ENCODE results near the gene AGT.
"Not testable (repeated sequence)": the region's sequence is repeated elsewhere in the genome, so short reads cannot be mapped to it uniquely, and the experiment has no call there.

Gene AGT

GRCh38 chr1:230743899-230744298 lies 30.0 kb upstream of the AGT start:
- DNase-seq, result no peak

GRCh38 chr1:230739564-230740290 lies 25.8 kb upstream of the AGT start:
- DNase-seq, result no peak

- no peak for DNase-seq
These were observed 23.8 kb upstream of the AGT start for GRCh38 chr1:230737622-230738262.

GRCh38 chr1:230735447-230735846 lies 21.5 kb upstream of the AGT start:
- no peak for DNase-seq

- no peak for DNase-seq
These were observed 17.1 kb upstream of the AGT start for GRCh38 chr1:230730977-230731376.

- no peak for DNase-seq
These were observed 14.9 kb upstream of the AGT start for GRCh38 chr1:230728710-230729392.

GRCh38 chr1:230725256-230726012 lies 11.5 kb upstream of the AGT start:
- DNase-seq, result no peak

- not testable (repeated sequence) for DNase-seq
These were observed 8.1 kb upstream of the AGT start for GRCh38 chr1:230721849-230722522.

- DNase-seq, result no peak
These were observed 3.3 kb upstream of the AGT start for GRCh38 chr1:230717251-230717650.

GRCh38 chr1:230716453-230716852 lies 2.5 kb upstream of the AGT start:
- not testable (repeated sequence) for DNase-seq

GRCh38 chr1:230715510-230715909 lies 1.6 kb upstream of the AGT start:
- DNase-seq, result no peak

- DNase-seq, result no peak
These were observed 391 bp downstream of the AGT start for GRCh38 chr1:230713547-230713914.

- DNase-seq, result no peak
These were observed 784 bp downstream of the AGT start for GRCh38 chr1:230713138-230713537.

- no peak for DNase-seq
These were observed 1.4 kb downstream of the AGT start for GRCh38 chr1:230712470-230712942.

GRCh38 chr1:230711245-230711644 lies 2.7 kb downstream of the AGT start:
- DNase-seq, result no peak

- DNase-seq, result no peak
These were observed 3.4 kb downstream of the AGT start for GRCh38 chr1:230710543-230710904.

GRCh38 chr1:230709619-230710542 lies 4.0 kb downstream of the AGT start:
- no peak for DNase-seq

- DNase-seq, result no peak
These were observed 5.0 kb downstream of the AGT start for GRCh38 chr1:230708631-230709580.

- DNase-seq, result no peak
These were observed 5.9 kb downstream of the AGT start for GRCh38 chr1:230707732-230708630.

All from activated CD4-positive, CD25-positive, alpha-beta regulatory T cell (primary cell).